ENCODE results near the gene TMC2. TPM values are rescaled to one million over a fixed set of nuclear protein-coding genes. Genes with fewer than 3 reads are reported as not detected.
A peak's percentile ranks its signal among the peaks of the same experiment; 100 is the strongest.

TMC2 gene
- total and polyA plus RNA-seq, 2 of the 4 experiments (the other 2 are of a cell fraction): not detected

DNA sequence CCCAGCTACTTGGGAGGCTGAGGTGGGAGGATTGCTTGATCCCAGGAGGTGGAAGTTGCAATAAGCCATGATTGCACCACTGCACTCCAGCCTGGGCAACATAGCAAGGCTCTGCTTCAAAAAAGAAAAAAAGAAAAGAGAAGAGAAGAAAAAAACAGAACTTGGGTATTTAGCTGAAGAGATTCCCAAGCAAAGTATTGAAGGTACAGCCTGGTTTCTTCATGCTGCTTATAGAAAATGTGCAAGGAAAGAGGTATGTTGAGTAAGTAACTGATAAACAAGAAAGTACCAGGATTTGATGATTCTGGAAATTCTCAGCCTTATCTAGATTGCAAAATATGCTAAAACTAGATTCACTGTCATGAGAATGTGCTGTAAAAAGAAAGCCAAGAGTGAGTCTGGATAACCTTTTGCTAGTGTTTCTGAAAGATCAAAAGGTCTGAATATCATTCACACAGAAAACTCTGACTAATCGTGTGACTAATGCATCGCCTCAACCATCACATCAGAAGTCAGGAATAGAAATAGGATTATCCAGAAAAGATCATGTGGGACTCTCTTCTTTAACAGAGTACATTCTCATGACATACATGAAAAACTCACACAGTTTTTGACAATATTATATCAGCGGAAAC lies 83.7 kb downstream of the TMC2 start:
- H3K18ac ChIP-seq (ENCODE audit: low read depth, low read length): no peak overlapping the region
- H4K5ac ChIP-seq (ENCODE audit: low read depth, low read length): no peak overlapping the region
- H3K9ac ChIP-seq (ENCODE audit: low read depth, low read length): no peak overlapping the region
- no peak overlapping the region for H2AK5ac ChIP-seq (ENCODE audit: low read depth, low read length)
- H4K20me1 ChIP-seq (ENCODE audit: insufficient read depth, low read length): no peaks in the 10 kb centered on the region
- H3K4me1 ChIP-seq (ENCODE audit: control insufficient read depth, insufficient read depth, low read length): no peaks in the 10 kb centered on the region
- intact Hi-C loops (cut with micrococcal nuclease): no loop called here
- H3K56ac ChIP-seq (ENCODE audit: extremely low read depth, insufficient read depth, low read length): no peak overlapping the region
- BruUV-seq (replicated peaks): no TSS peak
- no peaks in the 10 kb centered on the region for H3K36me3 ChIP-seq (ENCODE audit: control insufficient read depth, insufficient read depth, low read length)
- H3K4me2 ChIP-seq (ENCODE audit: low read depth, low read length): no peak overlapping the region
- DNase-seq (peak; percentile 15), ATAC-seq (ENCODE audit: low read depth) (no peak)
- no peak overlapping the region for H3K23ac ChIP-seq (ENCODE audit: low read depth, low read length)
- no peak overlapping the region for H2AFZ ChIP-seq (replicated peaks; ENCODE audit: low read length, poor library complexity)
- H3K9me1 ChIP-seq (ENCODE audit: insufficient read depth, low read length): no peaks in the 10 kb centered on the region
- ChIA-PET POLR2A (ENCODE audit: unreplicated experiment) (no interaction called here), CTCF (no interaction called here)
- H3K79me1 ChIP-seq (ENCODE audit: low read depth in 1 of 2, low read length in 2 of 2): no peaks in the 10 kb centered on the region
- dilution Hi-C loops (cut with HindIII; ENCODE audit: low sequenced_read_pairs, unreplicated experiment): no loop called here
- no peak overlapping the region for H3K4me3 ChIP-seq (ENCODE audit: insufficient read depth, low read depth, low read length)
- no peak overlapping the region for H2AK9ac ChIP-seq (replicated peaks; ENCODE audit: low read depth, low read length, poor library complexity)
- in situ Hi-C loops (cut with MboI; ENCODE audit: low sequenced_read_pairs): no loop called here
- H2BK5ac ChIP-seq (ENCODE audit: low read depth, low read length, poor library complexity, severe bottlenecking): no peak overlapping the region
- H3K9me3 ChIP-seq (ENCODE audit: control insufficient read depth, insufficient read depth, low read length): peaks cover 2% of the 10 kb centered on the region; the same call in 1 of the 2 replicates
- no peak overlapping the region for H2BK120ac ChIP-seq (ENCODE audit: low read depth, low read length)
- no peak overlapping the region for H4K91ac ChIP-seq (ENCODE audit: insufficient read depth, low read depth, low read length)
- no CpG with 5 or more reads among the region's 3 CpGs for WGBS, 2 experiments (ENCODE audit: extremely low coverage in 2 of 2, insufficient read length in 1 of 2)
- no peak overlapping the region for H3K14ac ChIP-seq (replicated peaks; ENCODE audit: low read depth, low read length)
- no peak overlapping the region for H3K4ac ChIP-seq (ENCODE audit: low read depth, low read length)
- H2BK15ac ChIP-seq (ENCODE audit: low read depth, low read length): no peak overlapping the region
- no peak overlapping the region for H2BK20ac ChIP-seq (ENCODE audit: low read depth, low read length)
- H3K27me3 ChIP-seq (ENCODE audit: control insufficient read depth, insufficient read depth, low read length): peaks cover 4% of the 10 kb centered on the region
- TF ChIP-seq NFE2L2 (IDR thresholded peaks at IDR 0.05; ENCODE audit: low read depth, low read length) (no peak), RAD21 (IDR thresholded peaks at IDR 0.05; ENCODE audit: low read length) (no peak), POLR2A (IDR thresholded peaks at IDR 0.05; ENCODE audit: low read depth, low read length) (no peak), MAZ (IDR thresholded peaks at IDR 0.05; ENCODE audit: borderline replicate concordance, low read depth, low read length) (no peak), RCOR1 (IDR thresholded peaks at IDR 0.05; ENCODE audit: insufficient replicate concordance, low read length) (no peak)
- H4K8ac ChIP-seq (ENCODE audit: low read depth in 2 of 2, low read length in 2 of 2): no peak overlapping the region
- no peak overlapping the region for H3K27ac ChIP-seq (ENCODE audit: insufficient read depth, low read length)
